NCI-H2107 treated with DMSO at 0.1 percent for 48 hours (cell line): Measurements from ENCODE around the gene FBXW4.

Experiments
- DNase-seq: peaks from one replicate; lab custom pipeline; 2025; ENCODE audit not compliant: unreplicated experiment; lab: John Stamatoyannopoulos, UW

The FBXW4 gene

GRCh38 chr10:101696632-101697031 lies 1.7 kb upstream of the FBXW4 start:
- DNase-seq: no peak

GRCh38 chr10:101695404-101695890 lies 477 bp upstream of the FBXW4 start:
- no peak for DNase-seq

- DNase-seq: no peak
Measured at GRCh38 chr10:101693978-101694673, 844 bp downstream of the FBXW4 start.

- DNase-seq: no peak
Measured at GRCh38 chr10:101693651-101693977, 1.4 kb downstream of the FBXW4 start.

GRCh38 chr10:101691081-101691480 lies 3.9 kb downstream of the FBXW4 start:
- no peak for DNase-seq

GRCh38 chr10:101690461-101690860 lies 4.5 kb downstream of the FBXW4 start:
- no peak for DNase-seq

GRCh38 chr10:101687071-101687658 lies 7.8 kb downstream of the FBXW4 start:
- DNase-seq: no peak

GRCh38 chr10:101686133-101686925 lies 8.6 kb downstream of the FBXW4 start:
- DNase-seq: no peak

GRCh38 chr10:101684782-101685181 lies 10.2 kb downstream of the FBXW4 start:
- no peak for DNase-seq

- DNase-seq: no peak
Measured at GRCh38 chr10:101683276-101683675, 11.7 kb downstream of the FBXW4 start.

- DNase-seq: no peak
Measured at GRCh38 chr10:101682172-101682825, 12.7 kb downstream of the FBXW4 start.

- DNase-seq: no peak
Measured at GRCh38 chr10:101676565-101676964, 18.4 kb downstream of the FBXW4 start.

GRCh38 chr10:101675115-101675514 lies 19.9 kb downstream of the FBXW4 start:
- no peak for DNase-seq

- no peak for DNase-seq
Measured at GRCh38 chr10:101672536-101672935, 22.4 kb downstream of the FBXW4 start.

GRCh38 chr10:101671453-101671852 lies 23.5 kb downstream of the FBXW4 start:
- DNase-seq: no peak

- no peak for DNase-seq
Measured at GRCh38 chr10:101670635-101671034, 24.3 kb downstream of the FBXW4 start.

- DNase-seq: no peak
Measured at GRCh38 chr10:101669181-101669580, 25.8 kb downstream of the FBXW4 start.

GRCh38 chr10:101668566-101668965 lies 26.4 kb downstream of the FBXW4 start:
- no peak for DNase-seq

GRCh38 chr10:101666083-101666482 lies 28.9 kb downstream of the FBXW4 start:
- DNase-seq: no peak

GRCh38 chr10:101663097-101663496 lies 31.9 kb downstream of the FBXW4 start:
- no peak for DNase-seq

- no peak for DNase-seq
Measured at GRCh38 chr10:101660256-101660655, 34.7 kb downstream of the FBXW4 start.

GRCh38 chr10:101658975-101659374 lies 36.0 kb downstream of the FBXW4 start:
- DNase-seq: no peak
